GM23338 (cell line): ENCODE measurements around the gene MCC. TPM values are rescaled to one million over a fixed set of nuclear protein-coding genes. Genes with fewer than 3 reads are reported as not detected.

Source experiments
- ATAC-seq: fragments of 200-7000 bp; cut with Tn5 transposase; 3 replicates; pipeline ENCODE4 v1.9.1; 2020
- DNase-seq: peaks from one replicate; pipeline ENCODE4 v3.0.0-alpha.2; 2015; ENCODE audit warnings: low spot score
- H2AFZ ChIP-seq: fragments of 200-600 bp; sonication (generic); 2 replicates; pipeline ENCODE4 v1.8.0; 2016; ENCODE audit warnings: antibody characterized with exemption, mild to moderate bottlenecking, moderate library complexity
- H3F3A ChIP-seq: fragments of 200-600 bp; sonication (generic); replicated peaks from 2 replicates; pipeline ENCODE4 v1.8.0; 2017; ENCODE audit warnings: antibody characterized with exemption, mixed run types, low read depth
- H3K27ac ChIP-seq: fragments of 200-600 bp; sonication (generic); 2 replicates; pipeline ENCODE4 v1.6.1; 2016; ENCODE audit warnings: low read depth
- H3K27me3 ChIP-seq: fragments of 200-600 bp; sonication (generic); 2 replicates; pipeline ENCODE4 v1.8.0; 2016; ENCODE audit warnings: mild to moderate bottlenecking, mixed run types, moderate library complexity; ENCODE audit not compliant: insufficient read depth
- H3K36me3 ChIP-seq: fragments of 200-600 bp; sonication (generic); 2 replicates; pipeline ENCODE4 v1.8.0; 2016; ENCODE audit warnings: mild to moderate bottlenecking; ENCODE audit not compliant: insufficient read depth
- H3K4me1 ChIP-seq: fragments of 200-600 bp; sonication (generic); 2 replicates; pipeline ENCODE4 v1.8.0; 2016; ENCODE audit warnings: mild to moderate bottlenecking, moderate library complexity; ENCODE audit not compliant: insufficient read depth
- H3K4me2 ChIP-seq: fragments of 200-600 bp; sonication (generic); 2 replicates; pipeline ENCODE4 v1.7.1; 2017; ENCODE audit warnings: mixed run types
- H3K4me3 ChIP-seq: fragments of 200-600 bp; sonication (generic); 2 replicates; pipeline ENCODE4 v1.6.1; 2016; ENCODE audit warnings: mixed run types
- H3K79me2 ChIP-seq: fragments of 200-600 bp; sonication (generic); replicated peaks from 2 replicates; pipeline ENCODE4 v1.8.0; 2017; ENCODE audit warnings: mild to moderate bottlenecking; ENCODE audit not compliant: insufficient read depth
- H3K9me2 ChIP-seq: fragments of 200-600 bp; sonication (generic); 2 replicates; pipeline ENCODE4 v1.8.0; 2017; ENCODE audit not compliant: insufficient read depth
- H4K20me1 ChIP-seq: fragments of 200-600 bp; sonication (generic); replicated peaks from 2 replicates; pipeline ENCODE4 v1.8.0; 2017; ENCODE audit warnings: mild to moderate bottlenecking; ENCODE audit not compliant: insufficient read depth
- H3K27ac Mint-ChIP-seq: 2 replicates; pipeline ENCODE4 v1.8.0; 2020; ENCODE audit warnings: inconsistent platforms, mild to moderate bottlenecking, moderate library complexity, mixed read lengths
- H3K27me3 Mint-ChIP-seq: 3 replicates; pipeline ENCODE4 v1.8.0; 2022; ENCODE audit warnings: low read depth, mild to moderate bottlenecking, moderate library complexity, mixed read lengths, inconsistent platforms; ENCODE audit not compliant: insufficient read depth, poor library complexity
- H3K36me3 Mint-ChIP-seq: 3 replicates; pipeline ENCODE4 v1.8.0; 2021; ENCODE audit warnings: low read depth, mild to moderate bottlenecking, inconsistent platforms, moderate library complexity, mixed read lengths
- H3K4me1 Mint-ChIP-seq: 3 replicates; pipeline ENCODE4 v1.8.0; 2020; ENCODE audit warnings: mild to moderate bottlenecking, inconsistent platforms, mixed read lengths
- H3K4me3 Mint-ChIP-seq: 3 replicates; pipeline ENCODE4 v1.8.0; 2021; ENCODE audit warnings: moderate library complexity, mild to moderate bottlenecking, inconsistent platforms, mixed read lengths
- H3K9me3 Mint-ChIP-seq: 3 replicates; pipeline ENCODE4 v1.8.0; 2020; ENCODE audit warnings: moderate library complexity, mild to moderate bottlenecking, inconsistent platforms, mixed read lengths
- CREB1 ChIP-seq: fragments of 250-450 bp; sonication (Bioruptor Pico); IDR thresholded peaks from 2 replicates; pipeline ENCODE4 v1.5.0; 2020; ENCODE audit warnings: low read depth, mild to moderate bottlenecking, moderate library complexity
- EZH2phosphoT487 ChIP-seq: fragments of 200-600 bp; sonication (generic); IDR thresholded peaks from one replicate; pipeline ENCODE4 v1.8.1; 2018; ENCODE audit warnings: antibody characterized with exemption; ENCODE audit not compliant: unreplicated experiment
- JUNB ChIP-seq: IDR thresholded peaks from one replicate; pipeline ENCODE4 v1.6.1; 2016; ENCODE audit warnings: antibody characterized with exemption; ENCODE audit not compliant: unreplicated experiment
- NANOG ChIP-seq: IDR thresholded peaks from 2 replicates; pipeline ENCODE4 v1.6.1; 2016; ENCODE audit warnings: antibody characterized with exemption, borderline replicate concordance
- POLR2AphosphoS5 ChIP-seq: IDR thresholded peaks from 2 replicates; pipeline ENCODE4 v1.6.1; 2016; ENCODE audit warnings: antibody characterized with exemption, low read depth
- STAT1 ChIP-seq: IDR thresholded peaks from one replicate; pipeline ENCODE4 v1.6.1; 2016; ENCODE audit warnings: antibody characterized with exemption; ENCODE audit not compliant: unreplicated experiment
- ZNF114 ChIP-seq: fragments of 250-450 bp; sonication (Bioruptor Pico); IDR thresholded peaks from 2 replicates; pipeline ENCODE4 v1.5.0; 2020; ENCODE audit warnings: mild to moderate bottlenecking, moderate library complexity
- ZNF331 ChIP-seq: fragments of 250-450 bp; sonication (Bioruptor Pico); IDR thresholded peaks from 2 replicates; pipeline ENCODE4 v1.5.0; 2020; ENCODE audit warnings: low read depth, mild to moderate bottlenecking, moderate library complexity
- polyA plus RNA-seq: library from polyadenylated mRNA; unstranded; fragments of >200 nt; fragmentation: Nextera tagmentation; extraction: Ambion mirVana; gene quantifications from 2 replicates; pipeline ENCODE4 v1.2.1, GENCODE V29; 2016
- total RNA-seq: library from RNA; depleted of rRNA; stranded (reverse); fragments of >200 nt; shearing (Covaris generic); gene quantifications from 2 replicates; pipeline ENCODE4 v1.2.3, GENCODE V29; 2014
- TF ChIP-seq, protein P1 (sequence below), 2 experiments: fragments of 200-600 bp in 1 of 2; sonication (generic) in 1 of 2; conservative IDR thresholded peaks; 2 replicates each; pipeline versions ENCODE4 v1.5.1 to v1.6.1; 2016 to 2017; ENCODE audit warnings: antibody characterized with exemption in 2 of 2, low read depth in 2 of 2, mild to moderate bottlenecking in 2 of 2, moderate library complexity in 1 of 2
- TF ChIP-seq, protein P2 (sequence below): IDR thresholded peaks from one replicate; pipeline ENCODE4 v1.6.1; 2018; ENCODE audit warnings: antibody characterized with exemption; ENCODE audit not compliant: unreplicated experiment
- TF ChIP-seq, protein P3 (sequence below): IDR thresholded peaks from 2 replicates; pipeline ENCODE4 v1.6.1; 2016; ENCODE audit warnings: antibody characterized with exemption
- TF ChIP-seq, protein P4 (sequence below): fragments of 250-450 bp; sonication (Bioruptor Pico); IDR thresholded peaks from 2 replicates; pipeline ENCODE4 v1.5.0; 2020; ENCODE audit warnings: mild to moderate bottlenecking, moderate library complexity

MCC gene
- total and polyA plus RNA-seq, 2 experiments from 2014 or later, result 3.8 to 10.1 TPM

DNA sequence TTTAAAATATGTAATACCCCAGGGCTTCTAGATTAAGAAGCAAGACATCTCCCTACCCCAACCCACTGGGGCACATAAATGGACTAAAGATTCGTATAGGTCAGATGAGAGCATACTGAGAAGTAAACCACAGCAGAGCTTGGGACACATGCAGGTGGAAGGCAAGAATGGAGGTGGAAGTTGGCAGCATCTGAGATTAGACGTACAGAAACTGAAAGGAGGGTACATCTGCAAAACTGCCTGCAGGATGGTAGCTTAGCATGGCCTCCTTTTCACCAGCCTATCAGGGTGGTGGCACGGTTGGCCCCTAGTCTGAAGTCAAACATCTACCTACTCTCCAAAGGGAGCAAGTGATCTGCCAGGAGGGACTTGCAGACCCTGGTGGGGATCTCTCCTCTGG, 235.2 kb downstream of the MCC start (continued):
- TF ChIP-seq, protein P1, sequence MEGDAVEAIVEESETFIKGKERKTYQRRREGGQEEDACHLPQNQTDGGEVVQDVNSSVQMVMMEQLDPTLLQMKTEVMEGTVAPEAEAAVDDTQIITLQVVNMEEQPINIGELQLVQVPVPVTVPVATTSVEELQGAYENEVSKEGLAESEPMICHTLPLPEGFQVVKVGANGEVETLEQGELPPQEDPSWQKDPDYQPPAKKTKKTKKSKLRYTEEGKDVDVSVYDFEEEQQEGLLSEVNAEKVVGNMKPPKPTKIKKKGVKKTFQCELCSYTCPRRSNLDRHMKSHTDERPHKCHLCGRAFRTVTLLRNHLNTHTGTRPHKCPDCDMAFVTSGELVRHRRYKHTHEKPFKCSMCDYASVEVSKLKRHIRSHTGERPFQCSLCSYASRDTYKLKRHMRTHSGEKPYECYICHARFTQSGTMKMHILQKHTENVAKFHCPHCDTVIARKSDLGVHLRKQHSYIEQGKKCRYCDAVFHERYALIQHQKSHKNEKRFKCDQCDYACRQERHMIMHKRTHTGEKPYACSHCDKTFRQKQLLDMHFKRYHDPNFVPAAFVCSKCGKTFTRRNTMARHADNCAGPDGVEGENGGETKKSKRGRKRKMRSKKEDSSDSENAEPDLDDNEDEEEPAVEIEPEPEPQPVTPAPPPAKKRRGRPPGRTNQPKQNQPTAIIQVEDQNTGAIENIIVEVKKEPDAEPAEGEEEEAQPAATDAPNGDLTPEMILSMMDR (conservative IDR thresholded peaks at IDR 0.05; ENCODE audit: low read depth in 2 of 2), result no peak
- TF ChIP-seq ZNF114 (CRISPR knock-in tag) (no peak), ZNF331 (CRISPR knock-in tag) (no peak), JUNB (no peak), EZH2phosphoT487 (no peak)

DNA sequence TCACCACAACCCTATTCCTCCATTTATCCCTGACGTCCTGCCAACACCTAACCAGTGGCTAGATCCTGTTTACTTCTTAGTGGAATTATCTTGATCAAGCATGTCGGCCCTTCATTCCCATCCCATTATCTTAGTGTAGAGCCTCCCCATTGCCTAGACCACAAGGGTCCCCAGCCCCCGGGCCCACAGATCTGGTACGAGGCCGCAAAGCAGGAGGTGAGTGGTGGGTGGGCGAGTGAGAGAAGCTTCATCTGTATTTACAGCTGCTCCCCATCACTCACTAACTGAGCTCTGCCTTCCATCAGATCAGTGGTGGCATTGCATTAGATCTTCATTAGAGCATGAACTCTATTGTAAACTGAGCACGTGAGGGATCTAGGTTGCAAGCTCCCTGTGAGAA, 236.2 kb downstream of the MCC start:
- Histone ChIP-seq H4K20me1 (no peaks in the 10 kb centered on the region; the same call in 1 of the 2 replicates), H3K4me3 (no peak overlapping the region), H3K4me2 (no peak overlapping the region), H2AFZ (no peak overlapping the region), H3K4me1 (peaks cover 1% of the 10 kb centered on the region; the same call in 1 of the 2 replicates), H3K79me2 (0 out of 2 replicates have a peak, but pooled peaks cover 3% of the 10 kb centered on the region), H3K36me3 (no peaks in the 10 kb centered on the region), H3F3A (no peaks in the 10 kb centered on the region), H3K27me3 (no peaks in the 10 kb centered on the region), H3K27ac (no peak overlapping the region), H3K9me2 (no peaks in the 10 kb centered on the region)
- H3K36me3 Mint-ChIP-seq, result peaks cover 11% of the 10 kb centered on the region
- H3K9me3 Mint-ChIP-seq, result peaks cover 6% of the 10 kb centered on the region; the same call in 1 of the 3 replicates
- H3K27ac Mint-ChIP-seq, result no peak overlapping the region
- no peak overlapping the region for H3K4me3 Mint-ChIP-seq
- peaks cover 21% of the 10 kb centered on the region for H3K4me1 Mint-ChIP-seq
- H3K27me3 Mint-ChIP-seq, result peaks cover 2% of the 10 kb centered on the region
- DNase-seq (no peak), ATAC-seq (no peak)
- TF ChIP-seq ZNF331 (CRISPR knock-in tag) (no peak), NANOG (no peak), JUNB (no peak), ZNF114 (CRISPR knock-in tag) (no peak), POLR2AphosphoS5 (no peak), CREB1 (no peak), EZH2phosphoT487 (no peak), STAT1 (no peak)
- TF ChIP-seq, protein P2, sequence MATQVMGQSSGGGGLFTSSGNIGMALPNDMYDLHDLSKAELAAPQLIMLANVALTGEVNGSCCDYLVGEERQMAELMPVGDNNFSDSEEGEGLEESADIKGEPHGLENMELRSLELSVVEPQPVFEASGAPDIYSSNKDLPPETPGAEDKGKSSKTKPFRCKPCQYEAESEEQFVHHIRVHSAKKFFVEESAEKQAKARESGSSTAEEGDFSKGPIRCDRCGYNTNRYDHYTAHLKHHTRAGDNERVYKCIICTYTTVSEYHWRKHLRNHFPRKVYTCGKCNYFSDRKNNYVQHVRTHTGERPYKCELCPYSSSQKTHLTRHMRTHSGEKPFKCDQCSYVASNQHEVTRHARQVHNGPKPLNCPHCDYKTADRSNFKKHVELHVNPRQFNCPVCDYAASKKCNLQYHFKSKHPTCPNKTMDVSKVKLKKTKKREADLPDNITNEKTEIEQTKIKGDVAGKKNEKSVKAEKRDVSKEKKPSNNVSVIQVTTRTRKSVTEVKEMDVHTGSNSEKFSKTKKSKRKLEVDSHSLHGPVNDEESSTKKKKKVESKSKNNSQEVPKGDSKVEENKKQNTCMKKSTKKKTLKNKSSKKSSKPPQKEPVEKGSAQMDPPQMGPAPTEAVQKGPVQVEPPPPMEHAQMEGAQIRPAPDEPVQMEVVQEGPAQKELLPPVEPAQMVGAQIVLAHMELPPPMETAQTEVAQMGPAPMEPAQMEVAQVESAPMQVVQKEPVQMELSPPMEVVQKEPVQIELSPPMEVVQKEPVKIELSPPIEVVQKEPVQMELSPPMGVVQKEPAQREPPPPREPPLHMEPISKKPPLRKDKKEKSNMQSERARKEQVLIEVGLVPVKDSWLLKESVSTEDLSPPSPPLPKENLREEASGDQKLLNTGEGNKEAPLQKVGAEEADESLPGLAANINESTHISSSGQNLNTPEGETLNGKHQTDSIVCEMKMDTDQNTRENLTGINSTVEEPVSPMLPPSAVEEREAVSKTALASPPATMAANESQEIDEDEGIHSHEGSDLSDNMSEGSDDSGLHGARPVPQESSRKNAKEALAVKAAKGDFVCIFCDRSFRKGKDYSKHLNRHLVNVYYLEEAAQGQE, result no peak
- TF ChIP-seq, protein P3, sequence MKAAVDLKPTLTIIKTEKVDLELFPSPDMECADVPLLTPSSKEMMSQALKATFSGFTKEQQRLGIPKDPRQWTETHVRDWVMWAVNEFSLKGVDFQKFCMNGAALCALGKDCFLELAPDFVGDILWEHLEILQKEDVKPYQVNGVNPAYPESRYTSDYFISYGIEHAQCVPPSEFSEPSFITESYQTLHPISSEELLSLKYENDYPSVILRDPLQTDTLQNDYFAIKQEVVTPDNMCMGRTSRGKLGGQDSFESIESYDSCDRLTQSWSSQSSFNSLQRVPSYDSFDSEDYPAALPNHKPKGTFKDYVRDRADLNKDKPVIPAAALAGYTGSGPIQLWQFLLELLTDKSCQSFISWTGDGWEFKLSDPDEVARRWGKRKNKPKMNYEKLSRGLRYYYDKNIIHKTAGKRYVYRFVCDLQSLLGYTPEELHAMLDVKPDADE, result no peak
- TF ChIP-seq, protein P4, sequence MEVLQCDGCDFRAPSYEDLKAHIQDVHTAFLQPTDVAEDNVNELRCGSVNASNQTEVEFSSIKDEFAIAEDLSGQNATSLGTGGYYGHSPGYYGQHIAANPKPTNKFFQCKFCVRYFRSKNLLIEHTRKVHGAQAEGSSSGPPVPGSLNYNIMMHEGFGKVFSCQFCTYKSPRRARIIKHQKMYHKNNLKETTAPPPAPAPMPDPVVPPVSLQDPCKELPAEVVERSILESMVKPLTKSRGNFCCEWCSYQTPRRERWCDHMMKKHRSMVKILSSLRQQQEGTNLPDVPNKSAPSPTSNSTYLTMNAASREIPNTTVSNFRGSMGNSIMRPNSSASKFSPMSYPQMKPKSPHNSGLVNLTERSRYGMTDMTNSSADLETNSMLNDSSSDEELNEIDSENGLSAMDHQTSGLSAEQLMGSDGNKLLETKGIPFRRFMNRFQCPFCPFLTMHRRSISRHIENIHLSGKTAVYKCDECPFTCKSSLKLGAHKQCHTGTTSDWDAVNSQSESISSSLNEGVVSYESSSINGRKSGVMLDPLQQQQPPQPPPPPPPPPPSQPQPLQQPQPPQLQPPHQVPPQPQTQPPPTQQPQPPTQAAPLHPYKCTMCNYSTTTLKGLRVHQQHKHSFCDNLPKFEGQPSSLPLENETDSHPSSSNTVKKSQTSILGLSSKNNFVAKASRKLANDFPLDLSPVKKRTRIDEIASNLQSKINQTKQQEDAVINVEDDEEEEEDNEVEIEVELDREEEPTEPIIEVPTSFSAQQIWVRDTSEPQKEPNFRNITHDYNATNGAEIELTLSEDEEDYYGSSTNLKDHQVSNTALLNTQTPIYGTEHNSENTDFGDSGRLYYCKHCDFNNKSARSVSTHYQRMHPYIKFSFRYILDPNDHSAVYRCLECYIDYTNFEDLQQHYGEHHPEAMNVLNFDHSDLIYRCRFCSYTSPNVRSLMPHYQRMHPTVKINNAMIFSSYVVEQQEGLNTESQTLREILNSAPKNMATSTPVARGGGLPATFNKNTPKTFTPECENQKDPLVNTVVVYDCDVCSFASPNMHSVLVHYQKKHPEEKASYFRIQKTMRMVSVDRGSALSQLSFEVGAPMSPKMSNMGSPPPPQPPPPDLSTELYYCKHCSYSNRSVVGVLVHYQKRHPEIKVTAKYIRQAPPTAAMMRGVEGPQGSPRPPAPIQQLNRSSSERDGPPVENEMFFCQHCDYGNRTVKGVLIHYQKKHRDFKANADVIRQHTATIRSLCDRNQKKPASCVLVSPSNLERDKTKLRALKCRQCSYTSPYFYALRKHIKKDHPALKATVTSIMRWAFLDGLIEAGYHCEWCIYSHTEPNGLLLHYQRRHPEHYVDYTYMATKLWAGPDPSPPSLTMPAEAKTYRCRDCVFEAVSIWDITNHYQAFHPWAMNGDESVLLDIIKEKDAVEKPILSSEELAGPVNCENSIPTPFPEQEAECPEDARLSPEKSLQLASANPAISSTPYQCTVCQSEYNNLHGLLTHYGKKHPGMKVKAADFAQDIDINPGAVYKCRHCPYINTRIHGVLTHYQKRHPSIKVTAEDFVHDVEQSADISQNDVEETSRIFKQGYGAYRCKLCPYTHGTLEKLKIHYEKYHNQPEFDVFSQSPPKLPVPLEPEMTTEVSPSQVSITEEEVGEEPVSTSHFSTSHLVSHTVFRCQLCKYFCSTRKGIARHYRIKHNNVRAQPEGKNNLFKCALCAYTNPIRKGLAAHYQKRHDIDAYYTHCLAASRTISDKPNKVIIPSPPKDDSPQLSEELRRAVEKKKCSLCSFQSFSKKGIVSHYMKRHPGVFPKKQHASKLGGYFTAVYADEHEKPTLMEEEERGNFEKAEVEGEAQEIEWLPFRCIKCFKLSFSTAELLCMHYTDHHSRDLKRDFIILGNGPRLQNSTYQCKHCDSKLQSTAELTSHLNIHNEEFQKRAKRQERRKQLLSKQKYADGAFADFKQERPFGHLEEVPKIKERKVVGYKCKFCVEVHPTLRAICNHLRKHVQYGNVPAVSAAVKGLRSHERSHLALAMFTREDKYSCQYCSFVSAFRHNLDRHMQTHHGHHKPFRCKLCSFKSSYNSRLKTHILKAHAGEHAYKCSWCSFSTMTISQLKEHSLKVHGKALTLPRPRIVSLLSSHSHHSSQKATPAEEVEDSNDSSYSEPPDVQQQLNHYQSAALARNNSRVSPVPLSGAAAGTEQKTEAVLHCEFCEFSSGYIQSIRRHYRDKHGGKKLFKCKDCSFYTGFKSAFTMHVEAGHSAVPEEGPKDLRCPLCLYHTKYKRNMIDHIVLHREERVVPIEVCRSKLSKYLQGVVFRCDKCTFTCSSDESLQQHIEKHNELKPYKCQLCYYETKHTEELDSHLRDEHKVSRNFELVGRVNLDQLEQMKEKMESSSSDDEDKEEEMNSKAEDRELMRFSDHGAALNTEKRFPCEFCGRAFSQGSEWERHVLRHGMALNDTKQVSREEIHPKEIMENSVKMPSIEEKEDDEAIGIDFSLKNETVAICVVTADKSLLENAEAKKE, result no peak
